H1 (cell line): ENCODE results near the gene FKBP8. TPM values are rescaled to one million over a fixed set of nuclear protein-coding genes. Genes with fewer than 3 reads are reported as not detected.

Experiments used
- CTCF ChIA-PET: fragments of 300-600 bp; sonication (Branson Sonifier 250); formaldehyde crosslinking; loops from one replicate; lab custom pipeline; 2021; ENCODE audit not compliant: partially characterized antibody; lab: Charles Lee
- POLR2A ChIA-PET: fragments of 300-600 bp; sonication (Branson Sonifier 250); formaldehyde crosslinking; loops from one replicate; lab custom pipeline; 2021; ENCODE audit warnings: inconsistent platforms; ENCODE audit not compliant: partially characterized antibody; lab: Charles Lee
- DNase-seq, 2 experiments: peaks; one replicate each; pipeline versions ENCODE4 v3.0.0 to v3.0.0-alpha.2; 2010 to 2022; ENCODE audit warnings: low spot score in 2 of 2, low read depth in 1 of 2, mixed read lengths in 1 of 2
- FAIRE-seq: peaks from 2 replicates; lab custom pipeline; 2011; peaks lifted over from hg19 to GRCh38; lab: Jason Lieb, UNC
- H2AFZ ChIP-seq: 2 replicates; pipeline ENCODE4 v1.8.1; 2012; ENCODE audit warnings: low read length, inconsistent platforms
- H2AK5ac ChIP-seq: 2 replicates; pipeline ENCODE4 v1.6.1; 2013; ENCODE audit warnings: low read depth, low read length
- H2BK120ac ChIP-seq: replicated peaks from 2 replicates; pipeline ENCODE3; 2013; ENCODE audit warnings: low read depth, low read length, inconsistent platforms
- H2BK12ac ChIP-seq: 2 replicates; pipeline ENCODE4 v1.6.1; 2013; ENCODE audit warnings: low read depth, low read length
- H2BK15ac ChIP-seq: 2 replicates; pipeline ENCODE4 v1.6.1; 2013; ENCODE audit warnings: low read length
- H2BK20ac ChIP-seq: 2 replicates; pipeline ENCODE4 v1.6.1; 2013; ENCODE audit warnings: low read length
- H2BK5ac ChIP-seq: 2 replicates; pipeline ENCODE4 v1.6.1; 2013; ENCODE audit warnings: low read depth, low read length
- H3K14ac ChIP-seq: 2 replicates; pipeline ENCODE4 v1.6.1; 2013; ENCODE audit warnings: inconsistent platforms; ENCODE audit not compliant: insufficient read length
- H3K18ac ChIP-seq: 2 replicates; pipeline ENCODE4 v1.6.1; 2013; ENCODE audit warnings: low read length; ENCODE audit errors: extremely low read depth
- H3K23ac ChIP-seq: 2 replicates; pipeline ENCODE4 v1.6.1; 2013; ENCODE audit warnings: inconsistent platforms; ENCODE audit not compliant: insufficient read length
- H3K23me2 ChIP-seq: 2 replicates; pipeline ENCODE4 v1.6.1; 2013; ENCODE audit warnings: low read depth, low read length
- H3K27ac ChIP-seq: 2 replicates; pipeline ENCODE4 v1.6.1; 2011; ENCODE audit warnings: low read depth, low read length, inconsistent platforms
- H3K27me3 ChIP-seq, 4 experiments: replicated peaks in 1 of 4; 1 replicate in 1 of 4; 2 replicates in 3 of 4; pipeline versions ENCODE4 v1.6.1 to v1.8.1; 2011 to 2013; ENCODE audit warnings: low read length in 3 of 4, mild to moderate bottlenecking in 3 of 4, inconsistent platforms in 2 of 4, mixed read lengths in 2 of 4, moderate library complexity in 1 of 4; ENCODE audit not compliant: control insufficient read depth in 3 of 4, insufficient read depth in 3 of 4; ENCODE audit errors: extremely low read depth in 1 of 4
- H3K36me3 ChIP-seq, 4 experiments: 2 replicates each; pipeline versions ENCODE4 v1.6.1 to v1.8.1; 2011 to 2013; ENCODE audit warnings: mild to moderate bottlenecking in 4 of 4, low read length in 3 of 4, moderate library complexity in 2 of 4, control low read depth in 1 of 4, inconsistent platforms in 1 of 4; ENCODE audit not compliant: insufficient read depth in 4 of 4, control insufficient read depth in 2 of 4
- H3K4ac ChIP-seq: replicated peaks from 2 replicates; pipeline ENCODE3; 2013; ENCODE audit warnings: low read length, low read depth, mixed read lengths, inconsistent platforms; ENCODE audit not compliant: insufficient read length
- H3K4me1 ChIP-seq, 4 experiments: replicated peaks in 1 of 4; 1 replicate in 1 of 4; 2 replicates in 3 of 4; pipeline versions ENCODE4 v1.6.1 to v1.8.1; 2011 to 2013; ENCODE audit warnings: low read length in 3 of 4, inconsistent platforms in 2 of 4, mixed read lengths in 1 of 4; ENCODE audit not compliant: insufficient read depth in 4 of 4, control insufficient read depth in 3 of 4
- H3K4me2 ChIP-seq, 2 experiments: 2 replicates each; pipeline versions ENCODE4 v1.6.1 to v1.8.1; 2011 to 2013; ENCODE audit warnings: low read depth in 2 of 2, low read length in 2 of 2, control low read depth in 1 of 2, inconsistent platforms in 1 of 2, mild to moderate bottlenecking in 1 of 2; ENCODE audit not compliant: insufficient read depth in 1 of 2
- H3K4me3 ChIP-seq, 4 experiments: fragments of 200-600, 300-600 bp in 1 of 4; sonication (generic), shearing (Covaris generic), sonication (Bioruptor Twin) in 1 of 4; 2 replicates each; pipeline versions ENCODE4 v1.5.1 to v1.8.1; 2011 to 2016; ENCODE audit warnings: low read length in 4 of 4, low read depth in 3 of 4, control low read depth in 2 of 4, inconsistent platforms in 2 of 4, mild to moderate bottlenecking in 2 of 4, mixed read lengths in 1 of 4, moderate library complexity in 1 of 4; ENCODE audit not compliant: insufficient read depth in 2 of 4; ENCODE audit errors: extremely low read depth in 1 of 4
- H3K56ac ChIP-seq: replicated peaks from 2 replicates; pipeline ENCODE3; 2013; ENCODE audit warnings: low read depth, mild to moderate bottlenecking, mixed read lengths, low read length, inconsistent platforms; ENCODE audit not compliant: insufficient read length
- H3K79me1 ChIP-seq: 2 replicates; pipeline ENCODE4 v1.6.1; 2013; ENCODE audit warnings: low read depth, low read length, control low read depth
- H3K79me2 ChIP-seq, 2 experiments: 2 replicates each; pipeline versions ENCODE4 v1.6.1 to v1.8.1; 2012 to 2013; ENCODE audit warnings: low read length in 2 of 2, mild to moderate bottlenecking in 2 of 2, inconsistent platforms in 1 of 2; ENCODE audit not compliant: insufficient read depth in 2 of 2, control insufficient read depth in 1 of 2
- H3K9ac ChIP-seq, 4 experiments: replicated peaks in 1 of 4; 1 replicate in 1 of 4; 2 replicates in 3 of 4; pipeline versions ENCODE4 v1.6.1 to v1.8.1; 2011 to 2013; ENCODE audit warnings: low read depth in 3 of 4, low read length in 3 of 4, control low read depth in 2 of 4, mild to moderate bottlenecking in 2 of 4, moderate library complexity in 2 of 4, inconsistent platforms in 1 of 4; ENCODE audit errors: extremely low read depth in 1 of 4
- H3K9me3 ChIP-seq, 2 experiments: 2 replicates each; pipeline versions ENCODE4 v1.6.1 to v1.8.1; 2012 to 2013; ENCODE audit warnings: mild to moderate bottlenecking in 2 of 2, moderate library complexity in 2 of 2, control low read depth in 1 of 2, inconsistent platforms in 1 of 2, low read depth in 1 of 2, low read length in 1 of 2, mixed read lengths in 1 of 2; ENCODE audit not compliant: insufficient read depth in 2 of 2
- H4K20me1 ChIP-seq, 2 experiments: replicated peaks in 1 of 2; 2 replicates each; pipeline versions ENCODE3 to v1.8.1; 2011 to 2013; ENCODE audit warnings: inconsistent platforms in 2 of 2, low read length in 2 of 2, mild to moderate bottlenecking in 1 of 2; ENCODE audit not compliant: insufficient read depth in 2 of 2, control insufficient read depth in 1 of 2
- H4K5ac ChIP-seq: 2 replicates; pipeline ENCODE4 v1.6.1; 2013; ENCODE audit warnings: low read length, low read depth, mixed read lengths, inconsistent platforms; ENCODE audit not compliant: insufficient read length
- H4K8ac ChIP-seq: 2 replicates; pipeline ENCODE4 v1.8.0; 2013; ENCODE audit warnings: mild to moderate bottlenecking, moderate library complexity, low read length, inconsistent platforms; ENCODE audit not compliant: insufficient read depth; ENCODE audit errors: extremely low read depth
- H4K91ac ChIP-seq: replicated peaks from 2 replicates; pipeline ENCODE3; 2013; ENCODE audit warnings: low read length, mixed read lengths, inconsistent platforms; ENCODE audit not compliant: insufficient read length
- CBX5 ChIP-seq: fragments of 300-800, 300-1000 bp; sonication (generic); IDR thresholded peaks from 2 replicates; pipeline ENCODE4 v1.7.1; 2016; ENCODE audit warnings: antibody characterized with exemption, low read length, low read depth
- CTCF ChIP-seq, 3 experiments: IDR thresholded peaks; 1 replicate in 2 of 3; 2 replicates in 1 of 3; pipeline versions ENCODE4 v1.5.1 to v1.6.1; 2011; ENCODE audit warnings: low read length in 3 of 3, mild to moderate bottlenecking in 3 of 3, inconsistent platforms in 2 of 3, low read depth in 1 of 3, moderate library complexity in 1 of 3; ENCODE audit not compliant: insufficient read depth in 1 of 3; ENCODE audit errors: control extremely low read depth in 1 of 3
- HDAC2 ChIP-seq, 2 experiments: fragments of 300-600 bp in 1 of 2; sonication (generic) in 1 of 2; IDR thresholded peaks; 2 replicates each; pipeline ENCODE4 v1.6.1; 2011 to 2012; ENCODE audit warnings: low read depth in 2 of 2, low read length in 2 of 2, mild to moderate bottlenecking in 2 of 2, moderate library complexity in 2 of 2, borderline replicate concordance in 1 of 2, inconsistent platforms in 1 of 2
- HDAC6 ChIP-seq: IDR thresholded peaks from one replicate; pipeline ENCODE4 v1.7.1; 2012; ENCODE audit warnings: low read depth, mild to moderate bottlenecking, inconsistent platforms, low read length, moderate library complexity
- TBP ChIP-seq: IDR thresholded peaks from 2 replicates; pipeline ENCODE4 v1.6.1; 2011; ENCODE audit warnings: low read depth, low read length, improper control_type of control experiment
- WGBS, 2 experiments: shearing (Covaris generic) in 1 of 2; methylation state at CpG; one replicate each; pipeline versions ENCODE4 v1.1.6 to v1.1.7; 2013 to 2015; ENCODE audit warnings: low lambda C conversion rate in 2 of 2, mixed read lengths in 2 of 2, inconsistent platforms in 1 of 2, low coverage in 1 of 2, missing lambda C conversion rate in 1 of 2; ENCODE audit not compliant: insufficient replicate concordance in 2 of 2, insufficient coverage in 1 of 2, insufficient read length in 1 of 2; ENCODE audit errors: extremely low coverage in 1 of 2, missing lambda C conversion rate in 1 of 2; 5-methylcytosine and 5-hydroxymethylcytosine counted together
- polyA plus RNA-seq, 7 experiments: library from polyadenylated mRNA; depleted of rRNA in 3 of 7; stranded (reverse) in 5 of 7; unstranded in 2 of 7; fragments of >200 nt in 5 of 7; fragments of 200-250 nt in 2 of 7; gene quantifications; 1 replicate in 5 of 7; 2 replicates in 1 of 7; 4 replicates in 1 of 7; pipeline versions ENCODE4 v1.2.1 to v1.2.3, GENCODE V29; 2011 to 2013; ENCODE audit warnings: missing spikeins in 2 of 7, mixed read lengths in 2 of 7
- total RNA-seq: library from RNA; stranded (reverse); fragmentation: NEBNext Ultra II Directional; extraction: Animal tissue kit (Norgen Biotek cat#: 25700); gene quantifications from 2 replicates; pipeline ENCODE4 v1.2.1, GENCODE V29; 2021

FKBP8 gene
- total and polyA plus RNA-seq, 2 of the 8 experiments (the other 6 are each of a cell fraction or from before 2014, with no cell fraction given): 264 to 309 TPM

GRCh38 chr19:18551631-18552030 is 8.3 kb upstream of the FKBP8 start:
- H3K27ac ChIP-seq: no peak overlapping the region
- TF ChIP-seq CTCF (IDR thresholded peaks at IDR 0.05; ENCODE audit: control extremely low read depth in 1 of 3, insufficient read depth in 1 of 3, low read depth in 1 of 3, low read length in 3 of 3) (no peak), CBX5 (no peak), HDAC6 (no peak), TBP (no peak), HDAC2 (IDR thresholded peaks at IDR 0.05; ENCODE audit: borderline replicate concordance in 1 of 2, low read depth in 2 of 2, low read length in 2 of 2) (no peak)
- H2BK15ac ChIP-seq: no peak overlapping the region
- no peak overlapping the region for H3K9ac ChIP-seq
- H3K4me2 ChIP-seq: no peak overlapping the region
- H3K4me1 ChIP-seq: no peaks in the 10 kb centered on the region
- no peak overlapping the region for H2BK5ac ChIP-seq
- no peak overlapping the region for H3K18ac ChIP-seq
- no peaks in the 10 kb centered on the region for H4K20me1 ChIP-seq
- ChIA-PET POLR2A (interaction anchor here (0.9 kb wide), 1 partner anchor 14 kb away, joined by 3 read pairs; no protein-coding TSS in a partner anchor), CTCF (interaction anchor here (0.6 to 2.1 kb wide), 10 partner anchors 13 to 624 kb away, joined by 3 to 8 read pairs (median 4); partner anchors contain the start of gene REX1BD)
- H3K56ac ChIP-seq: no peak overlapping the region
- H4K5ac ChIP-seq: no peak overlapping the region
- no peaks in the 10 kb centered on the region for H3K79me1 ChIP-seq
- H2BK20ac ChIP-seq: no peak overlapping the region
- no peak overlapping the region for H2AFZ ChIP-seq
- no peaks in the 10 kb centered on the region for H3K36me3 ChIP-seq
- no peak overlapping the region for H2AK5ac ChIP-seq
- H3K23me2 ChIP-seq: no peaks in the 10 kb centered on the region
- H3K23ac ChIP-seq: no peak overlapping the region
- no peak overlapping the region for H4K91ac ChIP-seq
- H3K9me3 ChIP-seq: no peaks in the 10 kb centered on the region
- no peak overlapping the region for H2BK120ac ChIP-seq
- 88% methylated on average over 6 of the region's 6 CpGs; no CpG with 5 or more reads in 1 of the 2 experiments for WGBS, 2 experiments
- no peak overlapping the region for H3K14ac ChIP-seq
- DNase-seq (no peak), FAIRE-seq (no peak)
- H3K4ac ChIP-seq: no peak overlapping the region
- H2BK12ac ChIP-seq: no peak overlapping the region
- H3K79me2 ChIP-seq: no peaks in the 10 kb centered on the region
- no peak overlapping the region for H4K8ac ChIP-seq
- H3K27me3 ChIP-seq: no peaks in the 10 kb centered on the region
- H3K4me3 ChIP-seq: no peak overlapping the region
